Measurements from ENCODE around the gene C14orf93.
A peak's percentile ranks its signal among the peaks of the same experiment; 100 is the strongest.

C14orf93 gene

GRCh38 chr14:22993517-22993916 lies 16.4 kb downstream of the C14orf93 start:
- DNase-seq, result no peak

- no peak for DNase-seq
Measured at GRCh38 chr14:22991852-22992251, 18.1 kb downstream of the C14orf93 start.

- no peak for DNase-seq
Measured at GRCh38 chr14:22987291-22987690, 22.7 kb downstream of the C14orf93 start.

GRCh38 chr14:22986508-22987054 lies 23.4 kb downstream of the C14orf93 start:
- DNase-seq, result peak; percentile 89

GRCh38 chr14:22985894-22986507 lies 23.9 kb downstream of the C14orf93 start:
- no peak for DNase-seq

GRCh38 chr14:22984959-22985658 lies 24.8 kb downstream of the C14orf93 start:
- no peak for DNase-seq

GRCh38 chr14:22982477-22983245 lies 27.3 kb downstream of the C14orf93 start, which contains the start of gene AJUBA:
Gene AJUBA, minus strand, starts transcription at chr14:22982551. Its CDS starts 285 bp downstream, at chr14:22982266.
- peak; percentile 78 for DNase-seq

GRCh38 chr14:22981876-22982476 lies 28.0 kb downstream of the C14orf93 start:
- DNase-seq, result no peak

GRCh38 chr14:22981090-22981875 lies 28.7 kb downstream of the C14orf93 start:
- DNase-seq, result peak; percentile 25

GRCh38 chr14:22980672-22981089 lies 29.3 kb downstream of the C14orf93 start:
- DNase-seq, result peak; percentile 11

GRCh38 chr14:22979748-22980392 lies 30.1 kb downstream of the C14orf93 start:
- no peak for DNase-seq

- no peak for DNase-seq
Measured at GRCh38 chr14:22978981-22979671, 30.8 kb downstream of the C14orf93 start.

GRCh38 chr14:22978487-22978837 lies 31.5 kb downstream of the C14orf93 start:
- no peak for DNase-seq

GRCh38 chr14:22977684-22978486 lies 32.1 kb downstream of the C14orf93 start:
- DNase-seq, result no peak

GRCh38 chr14:22977434-22977683 lies 32.6 kb downstream of the C14orf93 start:
- no peak for DNase-seq

GRCh38 chr14:22976620-22977433 lies 33.1 kb downstream of the C14orf93 start:
- no peak for DNase-seq

- DNase-seq, result no peak
Measured at GRCh38 chr14:22974530-22975313, 35.2 kb downstream of the C14orf93 start.

- DNase-seq, result peak; percentile 57
Measured at GRCh38 chr14:22973217-22974032, 36.5 kb downstream of the C14orf93 start.

Measured in CD4-positive, alpha-beta T cell treated with Interleukin-17A for 1 hour (primary cell).